GM18508 (cell line): ENCODE results near the gene ANK2.

Experiments used
- ATAC-seq: cut with Tn5 transposase; IDR thresholded peaks from one replicate; pipeline ENCODE4 v1.9.1; 2021; ENCODE audit warnings: moderate number of reproducible peaks; ENCODE audit not compliant: insufficient read depth, unreplicated experiment

ANK2 gene

DNA sequence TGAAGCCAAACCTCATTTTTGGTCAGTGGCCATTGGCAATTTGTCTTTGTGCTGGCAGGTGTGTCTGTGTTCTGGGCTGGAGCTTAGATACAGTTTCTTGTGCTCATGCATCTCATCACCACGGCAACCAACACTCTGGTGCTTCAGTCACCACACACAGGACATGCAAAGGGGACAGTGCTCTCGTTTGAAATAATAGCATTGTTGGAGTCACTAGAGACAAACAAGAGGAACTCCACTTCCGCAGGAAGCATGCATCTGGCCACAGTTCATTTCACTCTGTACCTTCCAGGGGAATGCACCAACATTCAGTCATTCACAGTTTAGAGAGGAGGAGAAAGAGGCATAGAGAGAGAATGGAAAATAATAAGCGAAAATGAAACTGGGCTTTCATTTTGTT, 267.4 kb downstream of the ANK2 start:
- ATAC-seq: peak; percentile 91

DNA sequence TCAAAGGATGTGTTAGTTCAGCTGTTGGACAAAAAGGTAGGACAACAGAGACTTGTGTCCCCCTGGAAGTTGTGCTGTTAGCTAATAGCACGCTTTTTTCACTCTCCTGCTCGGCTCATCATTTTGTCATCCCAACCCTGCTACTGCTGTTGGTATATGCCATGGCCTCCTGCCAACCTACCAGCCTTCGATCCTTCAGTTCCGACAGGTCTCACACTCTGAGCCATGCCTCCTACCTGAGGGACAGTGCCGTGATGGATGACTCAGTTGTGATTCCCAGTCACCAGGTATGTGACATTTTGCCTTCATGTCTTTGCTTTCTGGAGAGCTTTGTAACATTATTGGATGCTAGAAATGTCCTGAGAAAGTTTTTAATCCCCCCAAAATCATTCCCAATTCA, 268.1 kb downstream of the ANK2 start:
- no peak for ATAC-seq

DNA sequence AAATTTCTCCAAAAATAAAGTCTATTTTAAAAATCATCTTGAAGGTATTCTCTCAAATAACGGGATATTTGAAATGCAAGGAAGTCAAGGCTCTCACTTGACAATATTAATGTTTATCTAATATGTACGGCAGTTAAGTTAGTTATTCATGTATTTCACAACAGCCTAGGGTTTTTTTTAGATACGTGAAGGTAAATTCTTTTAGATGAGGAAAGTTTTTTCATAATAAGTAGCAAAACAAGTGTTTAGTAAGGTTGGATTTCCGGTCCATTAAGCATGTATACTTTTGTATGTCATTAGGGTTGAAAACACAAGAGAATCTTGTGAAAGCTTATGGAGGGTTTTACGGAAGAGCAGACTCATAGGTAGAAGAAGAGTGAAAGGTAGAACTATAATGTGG, 273.3 kb downstream of the ANK2 start:
- ATAC-seq: no peak

DNA sequence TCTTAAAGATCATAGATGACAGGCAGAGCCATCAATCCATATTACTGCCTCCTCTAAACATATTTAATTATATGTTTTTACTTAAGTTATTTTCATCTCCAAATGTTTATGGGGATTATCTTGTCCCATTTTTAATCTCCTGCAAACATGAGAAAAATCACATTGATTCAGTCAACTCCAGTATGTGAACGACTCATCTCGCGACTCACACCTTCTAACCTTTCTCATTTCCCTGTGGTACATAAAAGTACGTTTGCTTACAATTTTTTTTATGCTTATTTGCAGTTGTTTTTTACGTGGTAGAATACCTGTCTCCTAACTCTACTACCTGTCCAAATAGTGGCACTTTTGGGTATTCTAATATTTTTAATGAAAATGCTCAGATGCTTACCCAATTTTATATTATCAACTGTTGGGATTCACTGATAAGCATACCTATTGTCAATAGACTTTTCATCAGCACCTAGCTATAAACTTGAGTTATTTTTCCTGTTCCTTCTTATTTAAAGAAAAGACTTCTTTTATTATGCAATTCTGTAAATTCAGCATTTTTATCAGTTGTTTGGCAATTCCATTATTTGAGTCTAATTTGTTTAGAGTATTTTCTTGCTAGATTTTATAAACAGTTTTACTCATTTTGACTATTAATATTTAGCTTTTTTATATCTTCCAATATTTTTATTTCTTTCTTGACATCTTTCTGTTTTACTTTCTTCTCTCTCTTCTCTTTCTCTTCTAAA, 276.6 kb downstream of the ANK2 start:
- no peak for ATAC-seq

DNA sequence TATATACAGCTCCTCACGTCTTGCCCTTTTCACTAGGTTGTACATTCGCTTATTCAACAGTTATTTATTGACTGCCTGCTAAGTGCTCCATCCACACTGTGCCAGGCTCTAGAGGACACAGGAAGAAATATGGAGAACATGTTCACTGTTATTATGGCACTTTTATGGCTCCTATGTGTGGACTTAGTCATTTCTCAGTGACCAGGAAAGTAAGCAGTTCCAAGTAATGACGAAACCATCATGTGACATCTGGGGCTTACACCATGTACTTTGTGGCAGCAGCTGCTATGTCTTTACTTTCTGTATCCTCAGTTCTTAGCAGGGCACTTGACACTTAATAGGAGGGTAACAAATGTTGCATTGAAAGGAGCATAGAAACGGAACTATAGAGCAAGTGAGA, 278.0 kb downstream of the ANK2 start:
- ATAC-seq: no peak

DNA sequence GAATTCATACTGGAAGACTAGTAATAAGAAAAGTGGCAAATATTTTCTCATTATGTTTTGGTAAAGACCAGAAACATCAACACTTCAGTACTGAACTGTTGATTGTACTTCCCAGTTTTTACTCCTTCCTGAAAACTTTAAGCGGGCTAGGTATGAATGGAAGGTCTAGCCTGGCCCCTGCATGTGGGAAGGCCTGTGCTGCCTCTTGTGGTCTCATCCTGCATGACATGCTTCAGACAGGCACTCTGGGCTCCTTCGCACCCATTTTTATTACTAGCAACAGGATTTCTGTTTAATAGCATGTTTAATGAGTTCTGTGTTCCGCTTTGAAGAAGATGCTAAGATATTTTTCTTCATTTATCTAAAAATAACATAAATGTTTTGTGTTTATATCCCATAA, 279.1 kb downstream of the ANK2 start:
- ATAC-seq: no peak

DNA sequence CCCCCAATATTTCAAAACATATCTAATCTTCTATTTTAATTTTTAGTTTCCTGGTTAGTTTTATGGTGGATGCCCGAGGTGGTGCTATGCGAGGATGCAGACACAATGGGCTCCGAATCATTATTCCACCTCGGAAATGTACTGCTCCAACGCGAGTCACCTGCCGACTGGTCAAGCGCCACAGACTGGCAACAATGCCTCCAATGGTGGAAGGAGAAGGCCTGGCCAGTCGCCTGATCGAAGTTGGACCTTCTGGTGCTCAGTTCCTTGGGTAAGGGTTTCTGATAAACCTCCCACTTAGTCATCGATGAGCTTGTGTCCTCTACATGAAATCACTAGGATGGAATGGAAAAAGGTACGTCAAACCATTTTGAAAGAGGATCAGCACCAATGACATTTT, 280.7 kb downstream of the ANK2 start:
- ATAC-seq: no peak

DNA sequence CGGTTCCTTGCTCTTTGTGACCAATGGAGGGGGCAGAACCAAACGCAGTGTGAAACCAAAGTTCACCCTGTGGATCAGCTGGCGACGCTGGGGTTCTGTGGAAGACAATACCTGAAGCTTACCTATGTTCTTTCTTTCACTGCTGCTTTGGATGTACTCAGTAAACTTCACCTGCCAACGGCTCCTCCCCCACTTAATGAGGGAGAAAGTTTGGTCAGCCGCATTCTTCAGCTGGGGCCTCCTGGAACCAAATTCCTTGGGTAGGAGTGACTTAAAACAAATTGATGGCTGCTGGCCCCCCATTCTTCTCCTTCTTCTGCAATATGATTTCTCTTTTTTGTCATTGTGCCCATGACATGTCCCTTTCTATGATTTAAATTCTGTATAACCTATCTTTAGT, 282.4 kb downstream of the ANK2 start:
- no peak for ATAC-seq

DNA sequence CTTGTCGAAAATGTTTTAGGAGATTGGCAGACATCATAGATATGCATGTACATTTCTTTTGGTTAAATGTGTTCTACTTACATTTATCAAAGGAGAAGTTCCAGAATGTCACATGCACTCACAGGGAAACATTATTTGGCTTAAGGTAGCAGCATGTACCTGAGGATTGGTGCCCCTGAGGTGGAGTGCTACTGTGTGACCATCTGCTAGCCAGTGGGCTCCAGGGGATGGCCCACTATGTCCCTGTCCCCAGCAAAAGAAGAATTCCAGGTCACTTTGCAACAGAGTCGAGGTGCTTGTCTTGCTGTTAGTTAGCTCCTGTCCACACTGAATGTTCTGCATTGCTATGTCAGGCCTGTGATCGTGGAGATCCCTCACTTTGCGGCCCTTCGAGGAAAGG, 283.2 kb downstream of the ANK2 start:
- ATAC-seq: no peak

DNA sequence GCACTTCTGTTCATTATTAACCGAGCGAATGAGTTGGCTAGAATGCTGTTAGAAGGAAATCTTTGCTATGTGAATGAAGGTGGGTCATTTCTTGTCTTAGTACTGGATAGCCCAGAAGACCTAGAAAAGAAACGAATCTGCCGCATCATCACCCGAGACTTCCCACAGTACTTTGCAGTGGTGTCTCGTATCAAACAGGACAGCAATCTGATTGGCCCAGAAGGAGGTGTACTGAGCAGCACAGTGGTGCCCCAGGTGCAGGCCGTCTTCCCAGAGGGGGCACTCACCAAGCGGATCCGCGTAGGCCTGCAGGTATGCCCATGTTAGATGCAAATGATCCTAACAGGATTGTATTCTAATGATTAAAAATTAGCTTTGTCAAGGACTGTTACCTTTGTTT, 286.3 kb downstream of the ANK2 start:
- no peak for ATAC-seq

DNA sequence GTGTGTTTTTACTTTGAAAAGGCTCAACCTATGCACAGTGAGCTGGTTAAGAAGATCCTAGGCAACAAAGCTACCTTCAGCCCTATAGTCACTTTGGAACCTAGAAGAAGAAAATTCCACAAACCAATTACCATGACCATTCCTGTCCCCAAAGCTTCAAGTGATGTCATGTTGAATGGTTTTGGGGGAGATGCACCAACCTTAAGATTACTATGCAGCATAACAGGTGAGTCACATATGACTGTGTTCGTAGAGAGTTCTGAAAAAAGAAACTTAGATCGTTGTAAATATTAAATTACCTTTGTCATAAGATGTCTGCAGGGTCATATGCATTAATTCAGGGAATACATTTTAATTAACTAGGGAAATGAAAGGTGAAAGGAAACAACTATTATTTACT, 287.1 kb downstream of the ANK2 start:
- no peak for ATAC-seq

DNA sequence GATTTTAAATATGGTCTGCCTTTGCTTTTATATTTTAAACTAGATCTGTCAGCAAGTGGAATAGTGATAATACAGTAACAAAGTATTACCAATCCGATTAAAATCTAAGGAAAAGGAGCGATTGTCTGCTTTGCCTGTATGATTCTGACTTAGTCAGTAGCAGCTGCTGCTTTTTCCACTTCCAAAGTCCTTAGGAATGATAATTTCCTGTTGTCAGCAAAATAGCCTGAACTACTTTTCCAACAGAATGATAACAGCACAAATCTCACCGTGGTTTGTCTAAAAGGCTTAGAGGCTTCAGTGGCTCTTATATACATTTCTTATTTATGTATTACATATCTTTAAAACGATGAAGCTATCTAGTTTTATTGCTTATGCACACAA, 290.0 kb downstream of the ANK2 start:
- no peak for ATAC-seq

DNA sequence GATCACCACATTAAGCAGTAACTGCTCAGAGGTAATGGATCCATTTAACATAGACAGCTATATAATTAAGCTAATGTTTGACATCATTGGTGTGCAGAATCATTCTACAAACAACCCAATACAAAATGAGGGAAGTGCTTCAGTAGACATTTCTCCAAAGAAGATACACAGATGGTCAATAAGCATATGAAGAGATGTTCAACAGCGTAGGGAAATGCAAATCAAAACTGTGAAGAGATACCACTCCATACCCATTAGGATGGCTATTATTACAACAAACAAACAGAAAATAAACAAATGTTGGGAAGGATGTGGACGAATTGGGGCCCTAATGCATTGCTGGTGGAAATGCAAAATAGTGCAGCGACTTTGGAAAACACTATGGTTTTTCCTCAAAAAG, 294.6 kb downstream of the ANK2 start:
- no peak for ATAC-seq

DNA sequence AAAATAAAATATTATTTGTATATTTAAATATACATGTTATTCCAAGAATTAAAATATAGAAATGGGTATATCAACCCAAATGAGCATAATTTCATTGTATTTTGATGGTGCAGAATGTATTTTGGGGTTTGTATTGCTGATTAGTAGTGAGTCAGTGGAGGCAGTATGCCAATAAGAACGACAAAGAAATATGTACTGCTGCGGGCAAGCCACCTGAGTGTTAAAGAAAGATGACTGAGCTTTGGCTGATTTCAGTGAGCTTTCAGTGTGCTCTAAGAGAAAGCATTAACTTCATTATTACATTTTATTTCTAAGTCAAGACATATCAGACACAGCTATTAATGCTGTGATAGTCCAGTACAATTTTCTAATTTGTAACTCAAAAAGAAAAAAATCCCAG, 297.8 kb downstream of the ANK2 start:
- no peak for ATAC-seq

DNA sequence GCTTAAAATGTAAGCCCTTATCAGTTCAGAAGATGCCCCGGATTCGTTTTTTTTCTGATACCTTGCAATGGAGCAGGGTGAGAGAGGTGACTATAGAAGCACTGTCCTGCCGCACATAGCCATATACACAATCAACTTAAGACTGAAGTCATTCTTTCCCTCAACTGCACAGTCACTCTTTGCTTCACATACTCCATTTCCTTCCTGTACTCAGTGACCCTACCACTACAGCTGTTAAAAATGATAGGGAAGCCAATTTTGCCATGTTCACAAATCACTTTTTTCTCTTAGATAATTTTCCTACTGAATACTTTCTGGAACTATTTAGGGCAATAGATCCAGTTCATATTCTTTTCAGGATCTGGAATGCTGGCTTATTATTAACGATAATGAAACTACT, 300.0 kb downstream of the ANK2 start:
- no peak for ATAC-seq

DNA sequence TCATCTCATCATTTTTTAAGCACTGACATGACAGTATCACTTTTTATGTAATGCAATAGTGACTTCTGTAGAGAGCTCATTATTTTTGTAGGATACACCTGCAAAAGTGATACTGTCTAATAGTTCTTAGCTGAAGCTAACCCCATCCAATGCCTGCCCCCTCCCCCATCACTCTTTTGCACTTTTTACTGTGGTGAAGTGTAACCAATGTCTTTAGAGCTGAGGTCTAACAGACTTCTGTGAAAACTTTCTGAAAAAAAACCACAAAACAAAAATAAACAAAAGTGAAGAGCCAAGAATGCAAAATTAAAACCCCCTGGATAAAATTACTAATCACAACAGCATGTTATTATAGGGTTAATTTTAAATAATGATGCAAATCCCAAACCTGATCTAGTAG, 301.1 kb downstream of the ANK2 start:
- no peak for ATAC-seq

DNA sequence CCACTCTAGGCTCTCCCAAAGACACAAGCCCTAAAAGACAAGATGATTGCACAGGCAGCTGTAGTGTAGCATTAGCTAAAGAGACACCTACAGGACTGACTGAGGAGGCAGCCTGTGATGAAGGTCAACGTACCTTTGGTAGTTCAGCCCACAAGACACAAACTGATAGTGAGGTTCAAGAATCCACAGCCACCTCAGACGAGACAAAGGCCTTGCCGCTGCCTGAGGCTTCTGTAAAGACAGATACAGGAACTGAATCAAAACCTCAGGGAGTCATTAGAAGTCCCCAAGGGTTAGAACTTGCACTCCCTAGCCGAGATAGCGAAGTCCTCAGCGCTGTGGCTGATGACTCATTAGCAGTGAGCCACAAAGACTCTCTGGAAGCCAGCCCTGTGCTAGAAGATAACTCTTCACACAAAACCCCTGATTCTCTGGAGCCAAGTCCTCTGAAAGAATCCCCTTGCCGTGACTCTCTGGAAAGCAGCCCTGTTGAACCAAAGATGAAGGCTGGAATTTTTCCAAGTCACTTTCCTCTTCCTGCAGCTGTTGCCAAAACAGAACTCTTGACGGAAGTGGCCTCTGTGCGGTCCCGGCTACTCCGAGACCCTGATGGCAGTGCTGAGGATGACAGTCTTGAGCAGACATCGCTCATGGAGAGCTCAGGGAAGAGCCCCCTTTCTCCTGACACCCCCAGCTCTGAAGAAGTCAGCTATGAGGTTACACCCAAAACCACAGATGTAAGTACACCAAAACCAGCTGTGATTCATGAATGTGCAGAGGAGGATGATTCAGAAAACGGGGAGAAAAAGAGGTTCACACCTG, 306.3 kb downstream of the ANK2 start:
- peak; percentile 98 for ATAC-seq

DNA sequence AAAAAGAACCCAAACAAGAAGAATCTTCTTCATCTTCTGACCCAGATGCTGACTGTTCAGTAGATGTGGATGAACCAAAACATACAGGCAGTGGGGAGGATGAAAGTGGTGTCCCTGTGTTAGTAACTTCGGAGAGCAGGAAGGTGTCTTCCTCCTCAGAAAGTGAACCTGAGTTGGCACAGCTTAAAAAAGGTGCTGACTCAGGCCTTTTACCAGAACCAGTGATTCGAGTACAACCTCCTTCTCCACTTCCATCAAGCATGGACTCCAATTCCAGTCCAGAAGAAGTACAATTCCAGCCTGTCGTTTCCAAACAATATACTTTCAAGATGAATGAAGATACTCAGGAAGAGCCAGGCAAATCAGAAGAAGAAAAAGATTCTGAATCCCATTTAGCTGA, 307.0 kb downstream of the ANK2 start:
- no peak for ATAC-seq

DNA sequence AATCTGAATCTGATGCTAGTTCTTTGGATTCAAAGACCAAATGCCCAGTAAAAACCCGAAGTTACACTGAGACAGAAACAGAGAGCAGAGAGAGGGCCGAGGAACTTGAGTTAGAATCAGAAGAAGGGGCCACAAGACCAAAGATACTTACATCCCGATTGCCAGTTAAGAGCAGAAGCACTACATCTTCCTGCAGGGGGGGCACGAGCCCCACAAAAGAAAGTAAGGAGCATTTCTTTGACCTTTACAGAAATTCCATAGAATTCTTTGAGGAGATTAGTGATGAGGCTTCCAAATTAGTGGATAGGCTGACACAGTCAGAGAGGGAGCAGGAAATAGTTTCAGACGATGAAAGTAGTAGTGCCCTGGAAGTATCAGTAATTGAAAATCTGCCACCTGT, 309.3 kb downstream of the ANK2 start:
- ATAC-seq: no peak

DNA sequence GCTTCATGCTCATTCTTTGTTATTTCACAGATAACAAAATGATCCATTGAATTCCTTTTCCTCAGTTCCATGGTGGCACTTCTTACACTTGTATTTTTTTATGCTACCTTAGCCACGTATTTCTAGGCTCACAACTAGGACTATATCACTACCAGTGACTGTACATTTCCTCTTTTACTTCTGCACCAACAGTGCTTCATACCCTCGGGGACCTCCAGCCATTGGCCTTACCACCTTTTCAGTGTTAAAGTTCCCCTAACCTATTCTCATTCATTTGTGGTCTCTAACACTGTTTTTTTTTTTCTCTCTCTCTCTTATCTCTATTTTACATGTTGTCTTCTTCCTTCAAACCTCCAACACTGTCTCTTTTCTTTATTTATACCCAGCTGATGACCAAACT, 315.9 kb downstream of the ANK2 start:
- no peak for ATAC-seq

DNA sequence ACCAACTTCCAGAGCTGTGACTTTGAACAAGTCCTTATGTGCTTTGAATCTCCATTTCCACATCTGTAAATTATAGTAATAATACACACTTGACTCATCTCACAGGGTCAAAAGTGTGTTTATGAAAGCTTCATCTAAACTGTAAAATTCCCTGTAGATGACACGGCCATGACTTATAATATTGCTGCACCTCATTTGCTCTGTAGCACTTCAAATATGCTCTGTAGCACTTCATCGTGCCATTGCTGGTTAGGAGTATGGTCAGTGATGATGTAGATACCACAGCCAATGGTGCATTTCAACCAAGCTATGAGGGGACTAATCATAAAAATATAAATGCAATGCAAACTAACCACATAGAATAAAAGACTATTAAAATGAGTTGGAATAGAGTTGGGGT, 318.6 kb downstream of the ANK2 start:
- ATAC-seq: no peak

DNA sequence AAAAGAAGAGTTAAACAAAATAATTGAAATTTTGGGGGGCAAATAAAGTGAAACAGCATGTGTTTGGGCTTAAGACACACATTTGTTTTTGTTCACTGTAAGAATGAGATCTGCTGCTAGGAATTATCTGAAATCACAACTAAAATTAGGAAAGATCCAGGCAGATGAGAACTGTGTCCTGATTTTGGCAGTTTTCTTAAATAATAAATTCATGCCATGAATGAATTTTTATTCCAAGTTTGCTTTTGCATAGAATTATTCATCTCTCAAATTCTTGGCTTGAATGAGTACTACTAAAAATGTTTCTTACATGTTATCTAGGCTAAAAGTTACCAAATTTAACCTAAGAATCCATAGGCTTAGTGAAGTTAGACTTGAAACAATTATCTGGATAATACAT, 321.7 kb downstream of the ANK2 start:
- no peak for ATAC-seq
